NCI-H146 treated with DMSO at 0.1 percent for 48 hours (cell line): ENCODE data around the gene RCE1.

Source experiments
- DNase-seq: peaks from one replicate; lab custom pipeline; 2025; ENCODE audit not compliant: unreplicated experiment; lab: John Stamatoyannopoulos, UW

RCE1 gene

GRCh38 chr11:66868082-66868725 lies 25.0 kb downstream of the RCE1 start:
- DNase-seq: no peak

DNA sequence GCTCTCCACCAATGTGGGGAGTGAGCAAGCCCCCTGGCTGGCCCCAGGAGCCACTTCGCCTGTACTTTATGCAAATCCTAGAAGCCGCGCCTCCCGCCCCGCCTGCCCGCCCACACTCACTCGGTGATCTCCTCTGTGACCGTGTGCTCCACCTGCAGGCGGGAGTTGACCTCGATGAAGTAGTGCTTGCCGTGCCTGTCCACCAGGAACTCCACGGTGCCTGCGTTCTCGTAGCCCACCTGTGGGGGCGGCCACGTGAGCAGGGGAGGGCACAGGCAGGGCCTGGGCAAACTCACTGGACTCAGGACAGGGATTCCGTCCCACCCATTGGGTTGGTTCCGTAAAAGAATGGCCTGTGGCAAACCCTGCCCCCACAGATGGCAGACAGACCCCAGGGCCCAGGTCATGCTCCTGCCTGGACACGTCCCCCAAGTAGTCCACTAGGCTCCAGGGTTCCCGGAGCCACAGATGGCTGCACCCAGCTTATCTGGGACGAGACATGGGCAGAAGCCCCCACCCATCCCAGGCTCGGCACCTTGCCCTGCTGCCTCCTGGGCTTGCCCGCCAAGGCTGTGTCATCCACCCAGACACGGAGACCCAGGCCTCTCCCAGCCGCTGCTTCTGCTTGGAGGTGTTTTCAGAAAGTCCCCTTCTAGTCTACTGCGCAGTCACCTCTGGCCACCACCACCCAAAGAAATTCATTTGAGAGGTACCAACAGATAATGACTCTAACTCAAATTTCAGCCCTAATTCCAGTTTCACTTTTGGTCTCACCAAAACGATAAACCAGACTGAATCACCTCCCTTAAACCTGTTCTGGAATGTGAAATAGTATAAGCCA lies 25.7 kb downstream of the RCE1 start:
- DNase-seq: no peak

- DNase-seq: no peak
These were observed 26.3 kb downstream of the RCE1 start for GRCh38 chr11:66869567-66869870.

- DNase-seq: no peak
These were observed 26.9 kb downstream of the RCE1 start for GRCh38 chr11:66870131-66870530.

DNA sequence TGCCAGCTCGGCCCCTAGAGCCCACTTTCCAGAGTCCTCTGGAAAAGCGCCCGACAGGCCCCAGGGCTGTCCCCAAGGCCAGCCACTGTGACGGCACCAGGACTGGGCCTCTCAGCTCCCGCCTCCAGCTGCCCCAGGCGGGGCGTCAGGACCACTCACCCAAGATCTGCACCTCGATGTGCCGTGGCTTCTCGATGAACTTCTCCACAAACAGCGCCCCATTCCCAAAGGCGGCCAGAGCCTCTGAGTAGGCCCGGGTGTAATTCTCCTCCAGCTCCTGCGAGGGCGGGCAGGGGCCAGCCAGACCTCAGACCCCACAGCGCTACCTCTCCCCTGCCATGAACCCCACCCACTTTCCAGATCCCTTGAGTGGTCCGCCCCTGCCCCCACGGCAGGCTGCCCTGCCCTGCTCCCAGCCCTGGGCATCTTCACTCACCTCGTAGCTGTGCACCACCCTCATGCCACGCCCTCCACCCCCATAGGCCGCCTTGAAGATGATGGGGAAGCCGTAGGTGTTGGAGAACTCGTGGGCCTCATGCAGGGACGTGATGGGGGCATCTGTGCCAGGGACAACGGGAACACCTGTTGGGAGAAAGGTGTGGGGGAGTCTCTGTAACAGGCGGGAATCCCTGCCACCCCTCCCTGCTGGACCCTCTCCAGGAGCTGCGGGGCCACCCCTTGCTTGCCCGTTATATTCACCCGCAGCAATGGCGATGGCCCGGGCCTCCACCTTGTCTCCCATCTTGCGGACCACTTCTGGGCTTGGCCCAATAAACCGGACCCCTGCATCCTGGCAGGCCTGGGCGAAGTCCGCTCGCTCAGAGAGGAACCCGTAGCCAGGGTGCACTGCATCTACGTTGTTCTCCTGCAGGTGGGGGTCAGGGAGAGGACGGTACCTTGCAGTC lies 27.6 kb downstream of the RCE1 start:
- DNase-seq: no peak

DNA sequence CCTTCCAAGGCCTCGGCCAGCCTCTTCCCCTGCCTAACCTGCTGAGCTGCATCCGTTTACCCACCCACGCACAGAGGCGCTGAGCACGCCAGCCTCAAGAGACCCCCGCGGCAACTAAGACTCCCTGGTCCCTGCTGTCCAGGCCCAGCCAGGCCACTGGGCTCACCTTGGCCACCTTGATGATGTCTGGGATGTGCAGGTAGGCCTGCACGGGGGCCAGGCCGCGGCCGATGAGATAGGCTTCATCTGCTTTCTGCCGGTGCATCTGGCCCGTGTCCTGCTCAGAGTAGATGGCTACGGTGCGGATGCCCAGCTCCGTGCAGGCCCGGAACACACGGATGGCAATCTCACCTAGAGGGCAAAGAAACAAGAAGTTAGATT lies 28.3 kb downstream of the RCE1 start:
- no peak for DNase-seq

- DNase-seq: no peak
These were observed 31.0 kb downstream of the RCE1 start for GRCh38 chr11:66874232-66874631.

GRCh38 chr11:66875378-66875777 lies 32.1 kb downstream of the RCE1 start:
- no peak for DNase-seq

DNA sequence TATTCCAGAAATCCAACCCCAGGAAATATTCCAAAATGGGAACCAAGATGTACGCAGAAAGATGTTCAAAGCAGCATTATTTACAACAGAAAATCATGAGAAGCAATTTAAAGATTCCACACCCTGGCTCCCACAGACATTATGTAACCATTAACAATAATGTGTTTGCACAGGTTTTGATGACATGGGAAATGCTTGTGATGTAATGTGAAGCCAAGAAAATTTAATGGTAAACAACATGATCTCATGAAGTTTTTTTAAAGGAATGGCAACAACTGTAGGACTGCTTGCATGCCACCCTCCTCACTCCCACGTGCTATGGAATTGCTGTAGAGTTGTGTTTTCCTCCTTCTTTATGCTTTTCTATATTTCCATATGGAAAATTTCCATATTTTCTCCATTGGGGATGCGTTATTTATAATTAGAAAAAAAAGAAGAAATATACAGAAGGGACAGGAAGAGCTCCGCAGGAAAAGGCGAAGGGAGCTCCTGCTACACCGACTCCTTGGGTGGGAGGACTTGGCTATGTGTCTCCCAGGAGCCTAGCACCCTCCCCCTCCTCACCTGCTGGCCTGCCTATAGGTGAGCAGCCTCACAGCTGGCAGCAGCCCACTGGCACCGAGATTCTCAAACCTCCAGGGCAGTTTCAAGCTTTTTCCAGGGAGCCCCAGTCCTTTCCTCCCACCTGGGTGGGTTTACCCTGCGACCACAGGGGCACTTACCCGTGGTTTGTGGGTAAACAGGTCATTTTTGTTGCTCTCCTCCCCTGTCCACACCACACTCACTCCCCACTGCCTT lies 34.5 kb downstream of the RCE1 start:
- no peak for DNase-seq

- DNase-seq: no peak
These were observed 35.2 kb downstream of the RCE1 start for GRCh38 chr11:66878474-66878873.

DNA sequence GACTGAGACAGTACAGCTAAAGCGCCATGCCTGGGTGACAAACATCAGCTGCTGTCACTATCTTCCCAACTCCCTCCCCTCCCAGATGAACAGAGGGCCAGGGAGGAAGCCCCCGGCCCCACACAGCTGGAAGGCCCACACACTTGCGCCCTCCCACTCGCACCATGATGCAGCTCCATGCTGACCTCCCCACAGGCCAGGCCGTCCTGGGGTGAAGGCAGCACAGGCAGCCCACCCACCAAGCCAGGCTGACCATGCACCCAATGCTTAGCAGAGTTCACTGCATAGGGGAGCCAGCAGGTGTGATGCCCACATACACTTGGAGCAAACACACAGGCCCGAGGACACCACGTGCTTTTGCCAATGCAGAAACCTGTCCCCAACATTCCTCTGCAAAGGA lies 35.8 kb downstream of the RCE1 start:
- DNase-seq: no peak

GRCh38 chr11:66879583-66879982 lies 36.3 kb downstream of the RCE1 start:
- no peak for DNase-seq

GRCh38 chr11:66879999-66880398 lies 36.8 kb downstream of the RCE1 start:
- DNase-seq: no peak

- peak; percentile 32 for DNase-seq
These were observed 37.5 kb downstream of the RCE1 start for GRCh38 chr11:66880496-66881450.

- DNase-seq: no peak
These were observed 38.2 kb downstream of the RCE1 start for GRCh38 chr11:66881451-66881835.

DNA sequence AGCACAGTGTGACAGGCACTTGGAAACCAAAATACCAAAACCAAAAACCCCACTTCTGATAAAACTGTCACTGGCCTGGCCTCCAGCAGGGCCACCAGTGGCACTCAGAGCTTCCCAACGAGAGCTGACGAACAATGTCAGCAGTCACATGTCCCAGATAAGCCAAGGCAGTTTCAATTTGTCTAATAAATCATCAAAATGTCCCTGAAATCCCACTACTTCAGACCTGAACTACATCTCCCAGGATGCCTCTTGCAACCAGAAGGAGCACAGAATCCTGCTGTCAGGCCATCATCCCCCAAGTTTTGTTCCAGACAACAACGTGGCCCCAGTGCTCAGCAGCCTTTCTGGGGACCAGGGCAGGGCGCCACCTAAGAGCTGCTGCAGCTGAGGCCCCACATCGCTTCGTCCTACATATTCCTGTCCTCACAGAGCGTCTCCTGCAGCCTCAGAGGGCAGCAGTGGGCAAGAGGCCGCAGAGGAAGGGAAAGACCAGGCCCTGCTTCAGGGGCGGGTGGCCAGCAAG lies 38.7 kb downstream of the RCE1 start:
- no peak for DNase-seq

DNA sequence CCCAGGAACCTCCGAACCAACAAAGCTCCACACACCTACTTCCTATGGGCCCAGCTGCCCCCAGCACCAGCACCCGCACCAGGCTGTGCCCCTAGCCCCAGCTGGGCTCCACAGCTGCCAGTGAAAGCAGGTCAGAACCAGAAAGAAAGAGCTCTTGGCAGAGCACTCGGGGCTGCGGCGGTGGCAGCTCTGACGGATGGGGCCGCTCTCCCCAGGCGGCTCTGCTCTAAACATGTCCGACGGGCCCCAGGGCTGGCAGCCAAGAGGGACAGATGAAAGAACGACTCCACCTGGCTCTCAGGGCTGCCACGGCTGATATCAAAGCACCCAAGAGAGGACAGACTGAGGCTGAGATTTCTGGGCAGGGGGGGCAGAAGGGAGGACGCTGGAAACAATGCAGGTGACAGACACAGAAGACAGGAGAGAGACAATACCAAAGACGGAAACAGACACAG lies 39.3 kb downstream of the RCE1 start:
- no peak for DNase-seq

- DNase-seq: peak; percentile 43
These were observed 40.0 kb downstream of the RCE1 start for GRCh38 chr11:66883016-66883965.
